ENCODE measurements around the gene MICAL3. TPM values are rescaled to one million over a fixed set of nuclear protein-coding genes. Genes with fewer than 3 reads are reported as not detected.

Gene MICAL3
- total RNA-seq, 1 donor from 2014 or later: 47.5 TPM

DNA sequence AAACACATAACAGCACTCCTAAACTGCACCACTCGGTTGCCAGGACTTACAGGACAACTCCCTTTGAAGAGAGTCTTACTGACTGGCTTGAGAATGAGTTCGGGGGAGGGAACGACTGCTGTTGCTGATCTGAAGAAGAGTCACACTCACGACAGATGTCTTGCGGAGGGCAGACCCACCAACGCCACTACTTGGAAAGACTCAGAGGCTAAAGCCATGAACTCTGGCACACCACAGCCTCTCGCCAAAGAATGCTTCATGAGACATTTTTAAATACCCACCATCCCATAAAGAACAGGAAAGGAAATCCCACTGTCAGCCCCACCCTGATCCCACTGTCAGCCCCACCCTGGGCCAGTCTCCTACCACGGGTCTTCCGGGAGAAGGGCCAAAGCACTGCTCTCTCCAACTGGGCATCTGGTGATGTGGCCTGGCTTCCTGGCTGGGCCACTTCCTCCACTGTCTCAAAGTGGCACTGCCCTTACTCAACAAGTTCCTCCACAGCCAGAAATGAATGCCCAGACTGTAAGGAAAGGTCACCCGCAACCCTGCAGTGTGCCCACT lies 73.6 kb downstream of the MICAL3 start:
- TF ChIP-seq, protein P1, sequence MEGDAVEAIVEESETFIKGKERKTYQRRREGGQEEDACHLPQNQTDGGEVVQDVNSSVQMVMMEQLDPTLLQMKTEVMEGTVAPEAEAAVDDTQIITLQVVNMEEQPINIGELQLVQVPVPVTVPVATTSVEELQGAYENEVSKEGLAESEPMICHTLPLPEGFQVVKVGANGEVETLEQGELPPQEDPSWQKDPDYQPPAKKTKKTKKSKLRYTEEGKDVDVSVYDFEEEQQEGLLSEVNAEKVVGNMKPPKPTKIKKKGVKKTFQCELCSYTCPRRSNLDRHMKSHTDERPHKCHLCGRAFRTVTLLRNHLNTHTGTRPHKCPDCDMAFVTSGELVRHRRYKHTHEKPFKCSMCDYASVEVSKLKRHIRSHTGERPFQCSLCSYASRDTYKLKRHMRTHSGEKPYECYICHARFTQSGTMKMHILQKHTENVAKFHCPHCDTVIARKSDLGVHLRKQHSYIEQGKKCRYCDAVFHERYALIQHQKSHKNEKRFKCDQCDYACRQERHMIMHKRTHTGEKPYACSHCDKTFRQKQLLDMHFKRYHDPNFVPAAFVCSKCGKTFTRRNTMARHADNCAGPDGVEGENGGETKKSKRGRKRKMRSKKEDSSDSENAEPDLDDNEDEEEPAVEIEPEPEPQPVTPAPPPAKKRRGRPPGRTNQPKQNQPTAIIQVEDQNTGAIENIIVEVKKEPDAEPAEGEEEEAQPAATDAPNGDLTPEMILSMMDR (conservative IDR thresholded peaks at IDR 0.05; ENCODE audit: low read depth, low read length): no peak
- no peak overlapping the region for H3K4me3 ChIP-seq (ENCODE audit: low read depth, low read length)
- DNase-seq (ENCODE audit: low read depth): no peak

DNA sequence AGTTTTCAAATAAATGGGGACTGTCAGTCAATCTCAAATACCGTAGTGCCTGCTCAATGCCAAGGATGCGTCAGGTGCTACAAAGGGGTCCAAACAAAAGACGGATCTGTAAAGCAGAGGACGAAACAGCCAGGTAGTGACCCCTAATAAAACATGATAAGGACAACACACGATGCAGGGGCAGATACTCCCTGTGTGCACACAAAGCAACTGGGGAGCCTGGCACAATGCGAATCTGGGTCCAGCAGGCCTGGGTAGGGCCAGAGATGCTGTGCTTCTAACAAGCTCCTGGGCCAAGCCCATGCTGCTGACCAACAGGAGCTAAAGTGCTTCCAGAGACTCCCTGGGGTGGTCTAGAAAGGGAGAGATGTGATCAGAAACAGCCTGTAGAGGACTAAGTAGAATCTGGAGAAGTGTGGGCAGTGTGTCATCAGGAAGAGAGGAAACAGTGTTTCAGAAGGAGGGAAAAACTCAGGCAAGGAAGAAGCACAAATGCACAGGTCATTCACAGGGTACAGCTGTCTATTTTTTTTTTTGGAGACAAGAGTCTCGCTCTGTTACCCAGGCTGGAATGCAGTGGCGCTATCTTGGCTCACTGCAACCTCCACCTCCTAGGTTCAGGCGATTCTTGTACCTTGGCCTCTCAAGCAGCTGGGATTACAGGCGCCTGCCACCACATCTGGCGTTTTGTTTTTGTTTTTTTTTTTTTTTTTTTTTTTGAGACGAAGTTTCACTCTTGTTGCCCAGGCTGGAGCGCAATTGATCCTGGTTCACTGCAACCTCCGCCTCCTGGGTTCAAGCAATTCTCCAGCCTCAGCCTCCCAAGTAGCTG lies 74.5 kb downstream of the MICAL3 start:
- no peak overlapping the region for H3K4me3 ChIP-seq (ENCODE audit: low read depth, low read length)
- TF ChIP-seq, protein P1 (conservative IDR thresholded peaks at IDR 0.05; ENCODE audit: low read depth, low read length): no peak
- no peak for DNase-seq (ENCODE audit: low read depth)

GRCh38 chr22:17948101-17948500 lies 76.3 kb downstream of the MICAL3 start:
- no peak for DNase-seq (ENCODE audit: low read depth)
- TF ChIP-seq, protein P1 (conservative IDR thresholded peaks at IDR 0.05; ENCODE audit: low read depth, low read length): no peak

GRCh38 chr22:17946662-17947367 lies 77.5 kb downstream of the MICAL3 start:
- TF ChIP-seq, protein P1 (conservative IDR thresholded peaks at IDR 0.05; ENCODE audit: low read depth, low read length): no peak
- no peak overlapping the region for H3K4me3 ChIP-seq (ENCODE audit: low read depth, low read length)
- no peak for DNase-seq (ENCODE audit: low read depth)

More at GRCh38 chr22:17948101-17948500, 76.3 kb downstream of the MICAL3 start:
- no peak overlapping the region for H3K4me3 ChIP-seq (ENCODE audit: low read depth, low read length)

DNA sequence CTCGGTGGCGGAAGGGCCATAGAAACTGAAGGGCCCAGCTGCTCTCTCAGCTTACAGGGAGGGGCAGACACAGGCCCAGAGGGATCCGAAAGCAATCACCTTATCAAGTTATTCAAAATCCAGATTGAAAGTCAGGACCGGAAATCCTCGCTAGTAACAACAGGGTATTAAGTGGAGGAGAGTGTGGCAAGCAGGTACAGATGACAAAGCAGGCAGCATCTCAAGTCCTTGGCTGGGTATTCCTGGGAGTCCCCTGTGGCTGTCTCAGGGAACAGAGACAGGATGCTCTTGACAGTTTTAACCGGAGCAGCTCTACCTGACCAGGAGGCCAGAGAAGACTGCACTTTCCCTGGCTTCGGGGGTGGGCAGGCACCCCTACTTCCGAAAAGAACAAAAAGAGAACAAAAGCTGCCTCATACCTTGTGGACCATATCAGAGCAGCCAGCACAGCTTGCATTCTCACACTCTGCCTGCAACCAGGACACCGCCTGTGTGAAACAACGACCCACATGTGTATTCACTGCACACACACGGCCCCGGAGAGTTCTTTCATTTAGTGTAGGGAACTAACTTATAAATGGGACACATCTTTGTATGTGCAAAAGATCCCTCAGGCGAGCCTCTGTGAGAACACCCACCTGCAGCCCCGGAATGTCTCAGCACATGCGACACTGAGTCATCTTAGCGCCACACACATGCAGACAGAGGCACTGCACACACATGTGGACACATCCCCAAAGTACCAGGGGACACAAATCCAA lies 78.3 kb downstream of the MICAL3 start:
- TF ChIP-seq, protein P1 (conservative IDR thresholded peaks at IDR 0.05; ENCODE audit: low read depth, low read length): no peak
- no peak for DNase-seq (ENCODE audit: low read depth)
- H3K4me3 ChIP-seq (ENCODE audit: low read depth, low read length): no peak overlapping the region

GRCh38 chr22:17945156-17945887 lies 79.0 kb downstream of the MICAL3 start:
- TF ChIP-seq, protein P1 (conservative IDR thresholded peaks at IDR 0.05; ENCODE audit: low read depth, low read length): no peak
- no peak overlapping the region for H3K4me3 ChIP-seq (ENCODE audit: low read depth, low read length)
- DNase-seq (ENCODE audit: low read depth): no peak
